Upper lobe of right lung (tissue), 1 donor: ENCODE results near the gene CCDC191. TPM values are rescaled to one million over a fixed set of nuclear protein-coding genes. Genes with fewer than 3 reads are reported as not detected.

Experiments
- ATAC-seq: fragments of 200-7000 bp; cut with Tn5 transposase; one replicate; pipeline ENCODE4 v1.9.1; 2020; ENCODE audit warnings: mild to moderate bottlenecking, moderate library complexity
- DNase-seq: peaks from one replicate; pipeline ENCODE4 v3.0.0-alpha.2; 2020
- H3K27ac ChIP-seq: fragments of 200-600 bp; one replicate; pipeline ENCODE4 v1.8.0; 2022
- H3K27me3 ChIP-seq: fragments of 200-600 bp; one replicate; pipeline ENCODE4 v1.8.0; 2022; ENCODE audit warnings: mild to moderate bottlenecking
- H3K36me3 ChIP-seq: fragments of 200-600 bp; one replicate; pipeline ENCODE4 v1.8.0; 2022
- H3K4me1 ChIP-seq: fragments of 200-600 bp; one replicate; pipeline ENCODE4 v1.8.0; 2022
- H3K4me3 ChIP-seq: fragments of 200-600 bp; one replicate; pipeline ENCODE4 v1.8.0; 2022; ENCODE audit warnings: mild to moderate bottlenecking
- H3K9me3 ChIP-seq: fragments of 200-600 bp; one replicate; pipeline ENCODE4 v1.8.0; 2022
- intact Hi-C: fragments of 100-400 bp; cut with DNase I; formaldehyde crosslinking; loops from one replicate; pipeline ENCODE4 v1.11.0; 2022
- total RNA-seq: library from RNA; stranded (reverse); fragmentation: NEBNext Ultra II Directional; extraction: Animal tissue kit (Norgen Biotek cat#: 25700); gene quantifications from one replicate; pipeline ENCODE4 v1.2.1, GENCODE V29; 2021
- TF ChIP-seq, protein P1 (sequence below): fragments of 200-600 bp; IDR thresholded peaks from one replicate; pipeline ENCODE4 v1.8.0; 2022; ENCODE audit warnings: antibody characterized with exemption
- donor health status: DM: no; HTN: yes; CAD: no; lungs with severe emphysema.

Gene CCDC191
- total RNA-seq, 1 donor from 2014 or later = 4.1 TPM

GRCh38 chr3:113963879-113964278, 92.4 kb downstream of the CCDC191 start:
- no peaks in the 10 kb centered on the region for H3K9me3 ChIP-seq
- intact Hi-C loops = no loop called here
- peaks cover 7% of the 10 kb centered on the region for H3K36me3 ChIP-seq
- no peak overlapping the region for H3K27ac ChIP-seq
- DNase-seq = no peak
- H3K4me3 ChIP-seq = no peak overlapping the region
- H3K4me1 ChIP-seq = no peaks in the 10 kb centered on the region
- ATAC-seq = no peak
- TF ChIP-seq, protein P1, sequence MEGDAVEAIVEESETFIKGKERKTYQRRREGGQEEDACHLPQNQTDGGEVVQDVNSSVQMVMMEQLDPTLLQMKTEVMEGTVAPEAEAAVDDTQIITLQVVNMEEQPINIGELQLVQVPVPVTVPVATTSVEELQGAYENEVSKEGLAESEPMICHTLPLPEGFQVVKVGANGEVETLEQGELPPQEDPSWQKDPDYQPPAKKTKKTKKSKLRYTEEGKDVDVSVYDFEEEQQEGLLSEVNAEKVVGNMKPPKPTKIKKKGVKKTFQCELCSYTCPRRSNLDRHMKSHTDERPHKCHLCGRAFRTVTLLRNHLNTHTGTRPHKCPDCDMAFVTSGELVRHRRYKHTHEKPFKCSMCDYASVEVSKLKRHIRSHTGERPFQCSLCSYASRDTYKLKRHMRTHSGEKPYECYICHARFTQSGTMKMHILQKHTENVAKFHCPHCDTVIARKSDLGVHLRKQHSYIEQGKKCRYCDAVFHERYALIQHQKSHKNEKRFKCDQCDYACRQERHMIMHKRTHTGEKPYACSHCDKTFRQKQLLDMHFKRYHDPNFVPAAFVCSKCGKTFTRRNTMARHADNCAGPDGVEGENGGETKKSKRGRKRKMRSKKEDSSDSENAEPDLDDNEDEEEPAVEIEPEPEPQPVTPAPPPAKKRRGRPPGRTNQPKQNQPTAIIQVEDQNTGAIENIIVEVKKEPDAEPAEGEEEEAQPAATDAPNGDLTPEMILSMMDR = no peak
- no peaks in the 10 kb centered on the region for H3K27me3 ChIP-seq

- no peak overlapping the region for H3K4me3 ChIP-seq
- TF ChIP-seq, protein P1 = no peak
- H3K27me3 ChIP-seq = no peaks in the 10 kb centered on the region
- H3K27ac ChIP-seq = no peak overlapping the region
- H3K9me3 ChIP-seq = no peaks in the 10 kb centered on the region
- H3K4me1 ChIP-seq = no peaks in the 10 kb centered on the region
- intact Hi-C loops = no loop called here
- no peak for ATAC-seq
- H3K36me3 ChIP-seq = peaks cover 6% of the 10 kb centered on the region
- DNase-seq = no peak
Measured at GRCh38 chr3:113954091-113954685, 102.1 kb downstream of the CCDC191 start.

- H3K36me3 ChIP-seq = peaks cover 4% of the 10 kb centered on the region
- DNase-seq (no peak), ATAC-seq (no peak)
- no peaks in the 10 kb centered on the region for H3K4me1 ChIP-seq
- no peaks in the 10 kb centered on the region for H3K9me3 ChIP-seq
- no peak overlapping the region for H3K27ac ChIP-seq
- H3K27me3 ChIP-seq = no peaks in the 10 kb centered on the region
- TF ChIP-seq, protein P1 = no peak
- intact Hi-C loops = no loop called here
- no peak overlapping the region for H3K4me3 ChIP-seq
Measured at GRCh38 chr3:113953677-113954076, 102.6 kb downstream of the CCDC191 start.

DNA sequence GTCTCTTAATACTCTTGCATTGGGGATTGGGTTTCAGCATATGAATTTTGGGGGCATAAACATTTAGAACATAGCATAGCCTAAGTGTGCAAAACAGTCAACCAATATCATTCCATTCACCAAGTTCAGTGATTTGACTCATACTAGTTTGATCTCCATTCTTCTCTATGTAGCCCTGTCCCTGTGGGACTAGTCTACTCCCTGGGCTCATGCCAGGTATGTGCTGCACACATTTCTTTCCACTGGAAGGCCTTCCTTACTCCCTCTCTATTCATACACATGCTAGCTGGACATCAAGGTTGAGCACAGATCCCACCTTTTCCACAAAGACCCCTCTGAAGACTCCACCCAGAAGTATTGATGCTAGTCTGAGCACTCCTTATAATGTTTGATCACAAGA, 103.4 kb downstream of the CCDC191 start:
- Histone ChIP-seq H3K4me3 (no peak overlapping the region), H3K27ac (no peak overlapping the region), H3K4me1 (no peaks in the 10 kb centered on the region), H3K9me3 (no peaks in the 10 kb centered on the region), H3K36me3 (no peaks in the 10 kb centered on the region), H3K27me3 (no peaks in the 10 kb centered on the region)
- intact Hi-C loops = no loop called here
- TF ChIP-seq, protein P1 = no peak
- no peak for ATAC-seq
- DNase-seq = no peak

DNA sequence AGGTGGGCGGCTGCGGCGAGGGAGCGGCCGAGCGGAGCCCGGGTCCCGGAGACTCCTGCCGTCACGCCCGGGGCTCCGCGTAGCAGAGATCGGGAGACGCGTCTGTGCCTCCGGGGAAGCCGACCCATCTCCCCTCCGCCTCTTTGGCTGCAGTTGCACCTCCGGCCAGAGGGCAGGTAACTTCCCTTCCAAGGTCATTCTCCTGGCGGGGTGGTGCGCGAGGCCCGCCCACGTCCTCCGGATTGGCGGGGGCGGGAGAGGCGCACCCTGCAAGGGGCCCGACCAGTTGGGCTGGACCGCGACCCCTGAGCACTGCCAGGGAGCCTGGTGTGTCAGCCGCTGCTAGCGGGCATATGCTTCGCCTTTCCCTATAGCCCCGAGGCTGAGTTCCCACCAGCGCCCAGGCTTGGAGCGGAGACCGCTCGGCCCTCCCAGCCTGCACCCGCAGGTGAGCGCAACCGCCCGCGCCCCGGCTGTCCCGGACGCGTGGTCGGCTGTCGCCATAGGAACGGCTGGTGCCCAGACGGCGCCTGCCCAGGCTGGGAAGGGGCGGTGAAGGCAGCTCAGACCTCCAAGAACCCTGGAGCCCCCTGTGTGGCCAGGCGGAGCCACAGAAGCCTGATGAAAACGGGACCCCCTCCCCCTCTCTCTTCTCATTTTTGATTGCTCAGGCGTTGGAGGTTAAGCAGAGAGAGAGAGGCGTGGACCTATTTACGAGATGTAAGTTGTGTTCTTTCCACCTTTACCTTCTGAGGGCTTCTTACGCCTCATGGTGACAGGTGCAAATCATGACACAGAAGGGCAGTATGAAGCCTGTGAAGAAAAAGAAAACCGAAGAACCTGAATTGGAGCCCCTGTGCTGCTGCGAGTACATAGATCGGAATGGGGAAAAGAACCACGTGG, 108.1 kb downstream of the CCDC191 start:
- no peaks in the 10 kb centered on the region for H3K27me3 ChIP-seq
- peak overlapping the region; percentile 53 for H3K27ac ChIP-seq
- H3K4me1 ChIP-seq = no peaks in the 10 kb centered on the region
- H3K36me3 ChIP-seq = no peaks in the 10 kb centered on the region
- peak overlapping the region; percentile 80 for H3K4me3 ChIP-seq
- H3K9me3 ChIP-seq = no peaks in the 10 kb centered on the region
- DNase-seq = peak; percentile 79
- peak; percentile 63 for ATAC-seq
- intact Hi-C loops = no loop called here
- TF ChIP-seq, protein P1 = no peak
